PC-9 (cell line): Measurements from ENCODE around the gene SLC36A3. TPM values are rescaled to one million over a fixed set of nuclear protein-coding genes. Genes with fewer than 3 reads are reported as not detected.
A peak's percentile ranks its signal among the peaks of the same experiment; 100 is the strongest.

Experiments used
- BruUV-seq: library from RNA; stranded (reverse); fragments of 400-500 nt; replicated peaks from 2 replicates; lab custom pipeline; 2021; lab: Mats Ljungman, UMichigan
- CTCF ChIA-PET: fragments of 300-600 bp; sonication (Branson Sonifier 250); formaldehyde crosslinking; loops from one replicate; lab custom pipeline; 2022; ENCODE audit warnings: antibody characterized with exemption; lab: Charles Lee
- POLR2A ChIA-PET: fragments of 300-600 bp; sonication (Branson Sonifier 250); formaldehyde crosslinking; loops from one replicate; lab custom pipeline; 2022; ENCODE audit warnings: antibody characterized with exemption; ENCODE audit not compliant: unreplicated experiment; lab: Charles Lee
- DNase-seq, 2 experiments: peaks; one replicate each; pipeline versions ENCODE4 v3.0.0 to v3.0.0-alpha.2; 2015 to 2022; ENCODE audit warnings: mixed read lengths in 1 of 2
- H2AFZ ChIP-seq: fragments of 200-600 bp; sonication (generic); 2 replicates; pipeline ENCODE4 v1.8.1; 2017; ENCODE audit warnings: antibody characterized with exemption
- H3F3A ChIP-seq: fragments of 200-600 bp; sonication (generic); 2 replicates; pipeline ENCODE4 v1.8.1; 2017; ENCODE audit warnings: antibody characterized with exemption, mild to moderate bottlenecking, low read depth; ENCODE audit not compliant: insufficient read depth
- H3K27ac ChIP-seq: fragments of 200-600 bp; sonication (generic); 2 replicates; pipeline ENCODE4 v1.6.1; 2016; ENCODE audit warnings: mixed run types
- H3K27me3 ChIP-seq: fragments of 200-600 bp; sonication (generic); 2 replicates; pipeline ENCODE4 v1.6.1; 2016; ENCODE audit warnings: low read depth, mixed run types; ENCODE audit not compliant: insufficient read depth
- H3K36me3 ChIP-seq: fragments of 200-600 bp; sonication (generic); 2 replicates; pipeline ENCODE4 v1.6.1; 2016; ENCODE audit warnings: low read depth, mixed run types
- H3K4me1 ChIP-seq: fragments of 200-600 bp; sonication (generic); replicated peaks from 2 replicates; pipeline ENCODE4 v1.6.1; 2016; ENCODE audit warnings: mixed run types; ENCODE audit not compliant: insufficient read depth
- H3K4me2 ChIP-seq: fragments of 200-600 bp; sonication (generic); 2 replicates; pipeline ENCODE4 v1.6.1; 2017; ENCODE audit warnings: mixed run types
- H3K4me3 ChIP-seq: fragments of 200-600 bp; sonication (generic); 2 replicates; pipeline ENCODE4 v1.6.1; 2016; ENCODE audit warnings: mixed run types
- H3K79me2 ChIP-seq: fragments of 200-600 bp; sonication (generic); 2 replicates; pipeline ENCODE4 v1.6.1; 2017; ENCODE audit warnings: low read depth, mixed run types
- H3K9me2 ChIP-seq: fragments of 200-600 bp; sonication (generic); 2 replicates; pipeline ENCODE4 v1.8.1; 2017; ENCODE audit warnings: mild to moderate bottlenecking; ENCODE audit not compliant: insufficient read depth
- H3K9me3 ChIP-seq: fragments of 200-600 bp; sonication (generic); 2 replicates; pipeline ENCODE4 v1.8.1; 2016; ENCODE audit warnings: low read depth; ENCODE audit not compliant: insufficient read depth
- H4K20me1 ChIP-seq: fragments of 200-600 bp; sonication (generic); 2 replicates; pipeline ENCODE4 v1.8.1; 2017; ENCODE audit not compliant: insufficient read depth
- EZH2 ChIP-seq: fragments of 200-600 bp; sonication (generic); IDR thresholded peaks from 2 replicates; pipeline ENCODE4 v1.8.0; 2017; ENCODE audit warnings: antibody characterized with exemption, low read depth
- intact Hi-C: fragments of 100-400 bp; cut with micrococcal nuclease; formaldehyde crosslinking; loops from one replicate; pipeline ENCODE4 v1.10.0; 2022; ENCODE audit not compliant: unreplicated experiment
- total RNA-seq: library from RNA; stranded (reverse); gene quantifications from 2 replicates; pipeline ENCODE4 v1.2.3, GENCODE V29; 2021
- TF ChIP-seq, protein P1 (sequence below): fragments of 200-600 bp; sonication (generic); conservative IDR thresholded peaks from 2 replicates; pipeline ENCODE4 v1.6.1; 2017; ENCODE audit warnings: mixed run types, antibody characterized with exemption, mild to moderate bottlenecking, moderate library complexity

SLC36A3 gene
- total RNA-seq, 1 experiment from 2014 or later, result not detected

GRCh38 chr5:151274666-151275065 lies 28.9 kb downstream of the SLC36A3 start:
- no peaks in the 10 kb centered on the region for H4K20me1 ChIP-seq
- no peaks in the 10 kb centered on the region for H3K9me2 ChIP-seq
- H3K4me1 ChIP-seq, result peaks cover 7% of the 10 kb centered on the region; the same call in 1 of the 2 replicates
- no peak overlapping the region for H3K4me3 ChIP-seq
- no peaks in the 10 kb centered on the region for H3K79me2 ChIP-seq
- TF ChIP-seq EZH2, result no peak
- TF ChIP-seq, protein P1, sequence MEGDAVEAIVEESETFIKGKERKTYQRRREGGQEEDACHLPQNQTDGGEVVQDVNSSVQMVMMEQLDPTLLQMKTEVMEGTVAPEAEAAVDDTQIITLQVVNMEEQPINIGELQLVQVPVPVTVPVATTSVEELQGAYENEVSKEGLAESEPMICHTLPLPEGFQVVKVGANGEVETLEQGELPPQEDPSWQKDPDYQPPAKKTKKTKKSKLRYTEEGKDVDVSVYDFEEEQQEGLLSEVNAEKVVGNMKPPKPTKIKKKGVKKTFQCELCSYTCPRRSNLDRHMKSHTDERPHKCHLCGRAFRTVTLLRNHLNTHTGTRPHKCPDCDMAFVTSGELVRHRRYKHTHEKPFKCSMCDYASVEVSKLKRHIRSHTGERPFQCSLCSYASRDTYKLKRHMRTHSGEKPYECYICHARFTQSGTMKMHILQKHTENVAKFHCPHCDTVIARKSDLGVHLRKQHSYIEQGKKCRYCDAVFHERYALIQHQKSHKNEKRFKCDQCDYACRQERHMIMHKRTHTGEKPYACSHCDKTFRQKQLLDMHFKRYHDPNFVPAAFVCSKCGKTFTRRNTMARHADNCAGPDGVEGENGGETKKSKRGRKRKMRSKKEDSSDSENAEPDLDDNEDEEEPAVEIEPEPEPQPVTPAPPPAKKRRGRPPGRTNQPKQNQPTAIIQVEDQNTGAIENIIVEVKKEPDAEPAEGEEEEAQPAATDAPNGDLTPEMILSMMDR, result no peak
- H3K36me3 ChIP-seq, result no peaks in the 10 kb centered on the region
- no peaks in the 10 kb centered on the region for H3K9me3 ChIP-seq
- intact Hi-C loops, result no loop called here
- CTCF ChIA-PET, result no interaction called here
- 0 out of 2 replicates have a peak, but pooled peaks cover 7% of the 10 kb centered on the region for H3F3A ChIP-seq
- POLR2A ChIA-PET, result interaction anchor here (0.6 to 0.7 kb wide), 2 partner anchors 9 to 12 kb away, joined by 3 read pairs; no protein-coding TSS in a partner anchor
- no peaks in the 10 kb centered on the region for H3K27me3 ChIP-seq
- no peak overlapping the region for H3K4me2 ChIP-seq
- H3K27ac ChIP-seq, result no peak overlapping the region
- peak; percentile 26 to 55 for DNase-seq
- BruUV-seq, result no TSS peak
- no peak overlapping the region for H2AFZ ChIP-seq

GRCh38 chr5:151271336-151271735 lies 32.2 kb downstream of the SLC36A3 start:
- no peaks in the 10 kb centered on the region for H3K9me2 ChIP-seq
- H3K4me2 ChIP-seq, result no peak overlapping the region
- no peaks in the 10 kb centered on the region for H3K36me3 ChIP-seq
- TF ChIP-seq, protein P1, result no peak
- no peak for TF ChIP-seq EZH2
- no peaks in the 10 kb centered on the region for H3K27me3 ChIP-seq
- H3K9me3 ChIP-seq, result no peaks in the 10 kb centered on the region
- no peak for DNase-seq
- H4K20me1 ChIP-seq, result no peaks in the 10 kb centered on the region
- H2AFZ ChIP-seq, result no peak overlapping the region
- H3K79me2 ChIP-seq, result no peaks in the 10 kb centered on the region
- peaks cover 7% of the 10 kb centered on the region; the same call in 1 of the 2 replicates for H3K4me1 ChIP-seq
- ChIA-PET POLR2A (no interaction called here), CTCF (no interaction called here)
- H3K27ac ChIP-seq, result no peak overlapping the region
- 0 out of 2 replicates have a peak, but pooled peaks cover 7% of the 10 kb centered on the region for H3F3A ChIP-seq
- BruUV-seq, result no TSS peak
- intact Hi-C loops, result no loop called here
- no peak overlapping the region for H3K4me3 ChIP-seq

GRCh38 chr5:151270599-151270998 lies 33.0 kb downstream of the SLC36A3 start:
- Histone ChIP-seq H3K9me3 (no peaks in the 10 kb centered on the region), H3K4me3 (no peak overlapping the region), H4K20me1 (no peaks in the 10 kb centered on the region), H3K4me2 (no peak overlapping the region), H2AFZ (no peak overlapping the region), H3K36me3 (no peaks in the 10 kb centered on the region), H3F3A (0 out of 2 replicates have a peak, but pooled peaks cover 7% of the 10 kb centered on the region), H3K9me2 (no peaks in the 10 kb centered on the region), H3K4me1 (peaks cover 7% of the 10 kb centered on the region; the same call in 1 of the 2 replicates), H3K27ac (no peak overlapping the region), H3K27me3 (no peaks in the 10 kb centered on the region), H3K79me2 (no peaks in the 10 kb centered on the region)
- peak in 1 of 2 experiments; percentile 60 for DNase-seq
- TF ChIP-seq EZH2, result no peak
- TF ChIP-seq, protein P1, result no peak
- ChIA-PET CTCF (no interaction called here), POLR2A (no interaction called here)
- intact Hi-C loops, result no loop called here
- BruUV-seq, result no TSS peak
